ENCODE measurements around the gene GYS1.

GYS1 gene

GRCh38 chr19:48988286-48988685 is 4.8 kb downstream of the GYS1 start:
- DNase-seq = no peak

GRCh38 chr19:48987323-48987722 is 5.8 kb downstream of the GYS1 start:
- no peak for DNase-seq

- DNase-seq = no peak
Measured at GRCh38 chr19:48986211-48986610, 6.9 kb downstream of the GYS1 start.

GRCh38 chr19:48985711-48986110 is 7.4 kb downstream of the GYS1 start:
- DNase-seq = no peak

- no peak for DNase-seq
Measured at GRCh38 chr19:48982280-48982679, 10.8 kb downstream of the GYS1 start.

- DNase-seq = no peak
Measured at GRCh38 chr19:48977061-48977460, 16.0 kb downstream of the GYS1 start.

- DNase-seq = no peak
Measured at GRCh38 chr19:48975947-48976847, 16.9 kb downstream of the GYS1 start.

GRCh38 chr19:48970923-48971395 is 22.1 kb downstream of the GYS1 start:
- DNase-seq = peak; percentile 70 to 85

GRCh38 chr19:48970139-48970766 is 22.9 kb downstream of the GYS1 start:
- DNase-seq = no peak

- no peak for DNase-seq
Measured at GRCh38 chr19:48969276-48970138, 23.6 kb downstream of the GYS1 start.

GRCh38 chr19:48968813-48969218 is 24.3 kb downstream of the GYS1 start:
- no peak for DNase-seq

GRCh38 chr19:48968179-48968661 is 24.9 kb downstream of the GYS1 start:
- no peak for DNase-seq

- no peak for DNase-seq
Measured at GRCh38 chr19:48967346-48968178, 25.5 kb downstream of the GYS1 start.

- DNase-seq = no peak
Measured at GRCh38 chr19:48966541-48967345, 26.4 kb downstream of the GYS1 start.

GRCh38 chr19:48965806-48966540 is 27.1 kb downstream of the GYS1 start:
- DNase-seq = peak; percentile 82 to 91

- peak; percentile 89 for DNase-seq
Measured at GRCh38 chr19:48965040-48965805, 27.9 kb downstream of the GYS1 start, which contains the start of gene FTL. FTL (plus strand) TSS chr19:48965309; CDS start chr19:48965508, 199 bp downstream.

- no peak for DNase-seq
Measured at GRCh38 chr19:48964205-48965039, 28.7 kb downstream of the GYS1 start.

All from stimulated activated CD4-positive, alpha-beta T cell treated with anti-CD3 and anti-CD28 coated beads, Interleukin-4, amount 100 ng/mL, for 4 hours (primary cell).